Superior temporal gyrus (tissue), 1 donor: ENCODE data around the gene NOL4L.
"Not testable (repeated sequence)": the region's sequence is repeated elsewhere in the genome, so short reads cannot be mapped to it uniquely, and the experiment has no call there.

Experiments used
- DNase-seq: peaks from one replicate; pipeline ENCODE4 v3.0.0-alpha.2; 2016; ENCODE audit errors: extremely low spot score

The NOL4L gene

GRCh38 chr20:32432277-32432676, 152.9 kb downstream of the NOL4L start:
- DNase-seq, result no peak

- no peak for DNase-seq
Measured at GRCh38 chr20:32431457-32431856, 153.7 kb downstream of the NOL4L start.

GRCh38 chr20:32429745-32430360, 155.3 kb downstream of the NOL4L start:
- DNase-seq, result no peak

GRCh38 chr20:32429343-32429742, 155.8 kb downstream of the NOL4L start:
- DNase-seq, result no peak

- no peak for DNase-seq
Measured at GRCh38 chr20:32427996-32428395, 157.1 kb downstream of the NOL4L start.

- no peak for DNase-seq
Measured at GRCh38 chr20:32421290-32421689, 163.8 kb downstream of the NOL4L start.

- no peak for DNase-seq
Measured at GRCh38 chr20:32418376-32418775, 166.8 kb downstream of the NOL4L start.

- no peak for DNase-seq
Measured at GRCh38 chr20:32416206-32416605, 168.9 kb downstream of the NOL4L start.

GRCh38 chr20:32415494-32415893, 169.6 kb downstream of the NOL4L start:
- no peak for DNase-seq

GRCh38 chr20:32411955-32412706, 173.0 kb downstream of the NOL4L start:
- DNase-seq, result no peak

- DNase-seq, result not testable (repeated sequence)
Measured at GRCh38 chr20:32407131-32407750, 177.9 kb downstream of the NOL4L start.

- no peak for DNase-seq
Measured at GRCh38 chr20:32406701-32407100, 178.4 kb downstream of the NOL4L start.

GRCh38 chr20:32404017-32404416, 181.1 kb downstream of the NOL4L start:
- no peak for DNase-seq

GRCh38 chr20:32400476-32400875, 184.7 kb downstream of the NOL4L start:
- peak; percentile 1 for DNase-seq

GRCh38 chr20:32397567-32398084, 187.5 kb downstream of the NOL4L start:
- no peak for DNase-seq

- DNase-seq, result peak; percentile 6
Measured at GRCh38 chr20:32396646-32397160, 188.4 kb downstream of the NOL4L start.

- DNase-seq, result no peak
Measured at GRCh38 chr20:32395066-32395465, 190.1 kb downstream of the NOL4L start.
